Heart left ventricle (tissue), 13 donors: ENCODE results near the gene VPS37B.

Source experiments
- POLR2A ChIP-seq, 2 donors: fragments of 450-650 bp; IDR thresholded peaks; one replicate each; pipeline ENCODE4 v1.6.1; 2017; ENCODE audit warnings: antibody characterized with exemption in 2 of 2, mild to moderate bottlenecking in 2 of 2, moderate library complexity in 2 of 2
- TF ChIP-seq, protein P1 (sequence below), 12 donors: fragments of 200-600 bp; sonication (generic) in 4 of 12; IDR thresholded peaks; one replicate each; pipeline versions ENCODE4 v1.5.0 to v1.8.0; 2018 to 2022; ENCODE audit warnings: antibody characterized with exemption in 12 of 12, mild to moderate bottlenecking in 5 of 12
- donor health status: ischemic (EF 13 %, LVEDD 7.1; RV severe dilation, severe dysfunction).
- donor health status: DM: no; HTN: yes; CAD: no.
- donor health status: DM: no; HTN: no; CAD: no.
- donor health status: ischemic (EF 25% LVEDD 6.9; RV normal size, moderate dysfunction).
- donor health status: ischemic (EF 25% LVEDD 5.7; RV mildly dilated, moderate dysfunction).
- donor health status: ischemic (EF 35%, LVEDD 5.7; RV mildly dilated, moderate dysfunction).
- donor health status: nonischemic (EF 11% LVEDD 7.7; RV severe dilation, severe dysfunction).
- donor health status: DM: yes; HTN: yes; CAD: no.
- donor health status: PGD.
- donor health status: ischemic (EF 29% LVEDD 5.4; RV normal size, mild dysfunction).
- donor health status: nonischemic (EF 23%, LVEDD 6.1; RV moderate dilation, normal function).

DNA sequence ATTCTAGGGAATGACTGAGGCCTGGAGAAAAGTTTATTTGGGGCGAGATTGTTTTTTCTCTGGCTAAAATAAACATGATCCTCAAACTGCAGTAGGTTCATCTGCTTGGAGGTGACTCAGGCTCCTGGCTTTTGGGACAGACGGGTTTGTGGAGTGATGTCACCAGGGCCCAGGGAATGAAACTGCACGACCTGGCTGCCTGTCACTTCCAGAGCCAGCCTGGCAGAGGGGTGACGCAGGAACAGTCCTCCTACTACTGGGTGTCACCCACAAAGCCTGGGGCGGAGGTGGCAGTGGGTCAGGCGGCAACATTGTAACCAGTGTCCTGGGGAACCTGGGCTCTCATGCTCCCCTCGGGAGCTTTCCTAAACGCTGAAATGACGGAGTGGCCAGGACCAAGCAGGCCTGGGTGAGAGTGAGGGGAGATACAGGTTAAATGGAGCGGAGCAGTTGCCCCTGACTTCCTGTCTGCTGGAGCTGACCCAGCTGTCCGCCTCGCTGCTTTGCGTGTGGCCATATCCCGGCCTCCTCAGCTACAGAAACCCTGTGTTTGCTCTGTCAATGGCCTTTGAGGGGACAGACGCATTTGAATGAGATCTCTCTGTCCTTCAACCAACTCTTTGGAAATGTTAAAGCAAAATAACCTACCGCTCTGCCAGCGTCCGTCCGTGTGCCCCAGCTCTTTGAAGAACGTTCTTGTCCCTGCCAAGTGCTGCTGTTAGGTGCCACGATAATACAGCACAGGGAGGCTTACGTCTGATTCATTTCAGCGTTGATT lies 54.2 kb downstream of the VPS37B start:
- TF ChIP-seq, protein P1, sequence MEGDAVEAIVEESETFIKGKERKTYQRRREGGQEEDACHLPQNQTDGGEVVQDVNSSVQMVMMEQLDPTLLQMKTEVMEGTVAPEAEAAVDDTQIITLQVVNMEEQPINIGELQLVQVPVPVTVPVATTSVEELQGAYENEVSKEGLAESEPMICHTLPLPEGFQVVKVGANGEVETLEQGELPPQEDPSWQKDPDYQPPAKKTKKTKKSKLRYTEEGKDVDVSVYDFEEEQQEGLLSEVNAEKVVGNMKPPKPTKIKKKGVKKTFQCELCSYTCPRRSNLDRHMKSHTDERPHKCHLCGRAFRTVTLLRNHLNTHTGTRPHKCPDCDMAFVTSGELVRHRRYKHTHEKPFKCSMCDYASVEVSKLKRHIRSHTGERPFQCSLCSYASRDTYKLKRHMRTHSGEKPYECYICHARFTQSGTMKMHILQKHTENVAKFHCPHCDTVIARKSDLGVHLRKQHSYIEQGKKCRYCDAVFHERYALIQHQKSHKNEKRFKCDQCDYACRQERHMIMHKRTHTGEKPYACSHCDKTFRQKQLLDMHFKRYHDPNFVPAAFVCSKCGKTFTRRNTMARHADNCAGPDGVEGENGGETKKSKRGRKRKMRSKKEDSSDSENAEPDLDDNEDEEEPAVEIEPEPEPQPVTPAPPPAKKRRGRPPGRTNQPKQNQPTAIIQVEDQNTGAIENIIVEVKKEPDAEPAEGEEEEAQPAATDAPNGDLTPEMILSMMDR (IDR thresholded peaks at IDR 0.05) = no peak
- TF ChIP-seq POLR2A (IDR thresholded peaks at IDR 0.05) = no peak
